SK-N-SH (cell line): ENCODE data around the gene DNAJB8. TPM values are rescaled to one million over a fixed set of nuclear protein-coding genes. Genes with fewer than 3 reads are reported as not detected.

Experiments
- CTCF ChIA-PET: fragments of 300-600, 350-600 bp; formaldehyde crosslinking; extraction: SDS; loops from one replicate; lab custom pipeline; 2021; lab: Yijun Ruan, JAX
- POLR2A ChIA-PET: fragments of 350-600 bp; sonication (Branson Sonifier 250); formaldehyde crosslinking; extraction: SDS; loops from one replicate; lab custom pipeline; 2020; ENCODE audit warnings: antibody characterized with exemption, inconsistent platforms; lab: Yijun Ruan, JAX
- DNase-seq: peaks from one replicate; pipeline ENCODE4 v3.0.0; 2012
- H2AFZ ChIP-seq: fragments of 200-600 bp; sonication (generic); 2 replicates; pipeline ENCODE4 v1.8.1; 2016; ENCODE audit warnings: antibody characterized with exemption, mild to moderate bottlenecking, low read depth
- H3F3A ChIP-seq: fragments of 200-600 bp; sonication (generic); replicated peaks from 2 replicates; pipeline ENCODE3; 2016; ENCODE audit warnings: antibody characterized with exemption, mild to moderate bottlenecking; ENCODE audit not compliant: insufficient read depth
- H3K27ac ChIP-seq, 2 experiments: fragments of 200-500 bp in 1 of 2; fragments of 200-600 bp in 1 of 2; sonication (Bioruptor generic) in 1 of 2; sonication (generic), shearing (Covaris generic) in 1 of 2; 2 replicates each; pipeline versions ENCODE4 v1.5.1 to v1.6.1; 2014 to 2016; ENCODE audit warnings: low read depth in 2 of 2, inconsistent platforms in 1 of 2, low read length in 1 of 2, mild to moderate bottlenecking in 1 of 2, mixed read lengths in 1 of 2
- H3K27me3 ChIP-seq: fragments of 200-600 bp; sonication (generic), shearing (Covaris generic); 2 replicates; pipeline ENCODE4 v1.6.1; 2016; ENCODE audit warnings: mixed run types; ENCODE audit not compliant: insufficient read depth
- H3K36me3 ChIP-seq, 2 experiments: fragments of 200-500 bp in 1 of 2; fragments of 200-600 bp in 1 of 2; sonication (Bioruptor generic) in 1 of 2; sonication (generic) in 1 of 2; replicated peaks in 1 of 2; 2 replicates each; pipeline versions ENCODE3 to v1.5.1; 2014 to 2016; ENCODE audit warnings: low read length in 1 of 2, mild to moderate bottlenecking in 1 of 2; ENCODE audit not compliant: insufficient read depth in 2 of 2, control insufficient read depth in 1 of 2
- H3K4me1 ChIP-seq, 2 experiments: fragments of 200-500 bp in 1 of 2; fragments of 200-600 bp in 1 of 2; sonication (Bioruptor generic) in 1 of 2; sonication (generic), shearing (Covaris generic) in 1 of 2; 2 replicates each; pipeline versions ENCODE4 v1.5.1 to v1.6.1; 2014 to 2016; ENCODE audit warnings: low read depth in 1 of 2, low read length in 1 of 2, mixed run types in 1 of 2; ENCODE audit not compliant: insufficient read depth in 2 of 2, control insufficient read depth in 1 of 2
- H3K4me2 ChIP-seq: fragments of 200-600 bp; sonication (generic), shearing (Covaris generic); 2 replicates; pipeline ENCODE4 v1.6.1; 2017; ENCODE audit warnings: mixed run types
- H3K4me3 ChIP-seq, 2 experiments: fragments of 200-500 bp in 1 of 2; fragments of 200-600 bp in 1 of 2; sonication (Bioruptor generic) in 1 of 2; sonication (generic), shearing (Covaris generic) in 1 of 2; 2 replicates each; pipeline versions ENCODE4 v1.5.1 to v1.8.1; 2014 to 2016; ENCODE audit warnings: low read depth in 2 of 2, inconsistent platforms in 1 of 2, low read length in 1 of 2, mild to moderate bottlenecking in 1 of 2, mixed read lengths in 1 of 2, moderate library complexity in 1 of 2
- H3K79me2 ChIP-seq: fragments of 200-600 bp; sonication (generic); 2 replicates; pipeline ENCODE4 v1.8.1; 2017; ENCODE audit warnings: mild to moderate bottlenecking; ENCODE audit not compliant: insufficient read depth
- H3K9ac ChIP-seq: fragments of 200-600 bp; sonication (generic); 2 replicates; pipeline ENCODE4 v1.6.1; 2017; ENCODE audit warnings: mixed run types
- H3K9me2 ChIP-seq: fragments of 200-600 bp; sonication (generic); 2 replicates; pipeline ENCODE4 v1.6.1; 2017; ENCODE audit warnings: mixed run types
- H3K9me3 ChIP-seq: fragments of 200-600 bp; sonication (generic); 2 replicates; pipeline ENCODE4 v1.6.1; 2017; ENCODE audit warnings: mixed run types, mild to moderate bottlenecking, moderate library complexity
- H4K20me1 ChIP-seq: fragments of 200-600 bp; sonication (generic); 2 replicates; pipeline ENCODE4 v1.6.1; 2017; ENCODE audit warnings: mild to moderate bottlenecking, mixed run types; ENCODE audit not compliant: insufficient read depth
- CHD2 ChIP-seq: fragments of 150-350 bp; IDR thresholded peaks from 2 replicates; pipeline ENCODE4 v1.6.1; 2018; ENCODE audit warnings: low read length; ENCODE audit not compliant: partially characterized antibody
- EP300 ChIP-seq, 2 experiments: IDR thresholded peaks; 2 replicates each; pipeline versions ENCODE4 v1.4.0 to v1.6.1; 2012; ENCODE audit warnings: borderline replicate concordance in 1 of 2, low read depth in 1 of 2, low read length in 1 of 2
- FOXM1 ChIP-seq: IDR thresholded peaks from 2 replicates; pipeline ENCODE4 v1.4.0; 2012; ENCODE audit warnings: low read depth, mild to moderate bottlenecking
- GABPA ChIP-seq: IDR thresholded peaks from 2 replicates; pipeline ENCODE4 v1.4.0; 2012; ENCODE audit warnings: low read depth, mild to moderate bottlenecking
- JUND ChIP-seq: IDR thresholded peaks from 2 replicates; pipeline ENCODE4 v1.4.0; 2012
- MEF2A ChIP-seq: IDR thresholded peaks from 2 replicates; pipeline ENCODE4 v1.4.0; 2012; ENCODE audit warnings: low read depth, borderline replicate concordance
- MXI1 ChIP-seq: IDR thresholded peaks from 2 replicates; pipeline ENCODE4 v1.6.1; 2012; ENCODE audit warnings: mild to moderate bottlenecking, low read depth, low read length, improper control_type of control experiment
- NFIC ChIP-seq: IDR thresholded peaks from 2 replicates; pipeline ENCODE4 v1.4.0; 2012; ENCODE audit warnings: borderline replicate concordance
- POLR2AphosphoS5 ChIP-seq: IDR thresholded peaks from 2 replicates; pipeline ENCODE4 v1.6.1; 2012; ENCODE audit warnings: low read depth, low read length
- RFX5 ChIP-seq: IDR thresholded peaks from 2 replicates; pipeline ENCODE4 v1.6.1; 2012; ENCODE audit warnings: mild to moderate bottlenecking, improper control_type of control experiment, low read length
- RXRA ChIP-seq: IDR thresholded peaks from 2 replicates; pipeline ENCODE4 v1.4.0; 2012; ENCODE audit warnings: low read depth, mild to moderate bottlenecking, borderline replicate concordance
- SMC3 ChIP-seq: IDR thresholded peaks from 2 replicates; pipeline ENCODE4 v1.6.1; 2012; ENCODE audit warnings: low read depth, low read length, improper control_type of control experiment
- TAF1 ChIP-seq: IDR thresholded peaks from 2 replicates; pipeline ENCODE4 v1.6.1; 2012; ENCODE audit warnings: low read depth, mild to moderate bottlenecking, low read length, moderate library complexity, borderline replicate concordance
- TCF12 ChIP-seq: IDR thresholded peaks from 2 replicates; pipeline ENCODE4 v1.4.0; 2012
- TEAD4 ChIP-seq: IDR thresholded peaks from 2 replicates; pipeline ENCODE4 v1.4.0; 2012; ENCODE audit warnings: mild to moderate bottlenecking, borderline replicate concordance; ENCODE audit not compliant: insufficient read depth
- YY1 ChIP-seq: IDR thresholded peaks from 2 replicates; pipeline ENCODE4 v1.4.0; 2012; ENCODE audit warnings: low read depth, mild to moderate bottlenecking
- WGBS: methylation state at CpG from one replicate; pipeline ENCODE4 v1.1.6; 2017; ENCODE audit warnings: low lambda C conversion rate; 5-methylcytosine and 5-hydroxymethylcytosine counted together
- polyA plus RNA-seq, 3 experiments: library from polyadenylated mRNA; depleted of rRNA; stranded (reverse); fragments of >200 nt; gene quantifications; 2 replicates each; pipeline ENCODE4 v1.2.3, GENCODE V29; 2012
- TF ChIP-seq, protein P1 (sequence below): IDR thresholded peaks from 2 replicates; pipeline ENCODE4 v1.6.1; 2012; ENCODE audit warnings: mild to moderate bottlenecking, low read depth, low read length, moderate library complexity
- TF ChIP-seq, protein P2 (sequence below): IDR thresholded peaks from 2 replicates; pipeline ENCODE4 v1.4.0; 2012; ENCODE audit warnings: low read depth, borderline replicate concordance
- TF ChIP-seq, protein P3 (sequence below): fragments of 200-600 bp; sonication (generic); IDR thresholded peaks from 2 replicates; pipeline ENCODE4 v1.6.1; 2017; ENCODE audit warnings: antibody characterized with exemption, mild to moderate bottlenecking, moderate library complexity

Gene DNAJB8
- polyA plus RNA-seq, 1 of the 3 experiments (the other 2 are of a cell fraction): not detected

DNA sequence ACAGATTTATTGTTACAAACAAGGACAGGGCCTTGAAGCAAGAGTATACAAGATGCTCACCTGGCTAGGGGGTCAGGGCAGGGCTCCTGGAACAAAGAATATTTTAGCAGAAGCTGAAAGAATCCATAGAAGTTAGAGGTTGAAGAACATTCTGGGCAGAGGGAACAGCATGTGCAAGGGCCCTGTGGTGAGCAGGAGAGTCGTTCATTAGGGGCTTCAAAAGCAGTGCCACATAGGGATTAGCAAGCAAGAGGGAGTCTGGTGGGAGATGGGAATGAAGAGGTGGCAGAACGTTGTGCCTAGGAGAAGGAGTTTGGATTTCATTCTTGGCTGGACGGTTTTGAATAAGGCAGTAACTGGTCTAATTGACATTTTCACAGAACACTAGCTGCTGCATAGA, 22.9 kb downstream of the DNAJB8 start (continued):
- TF ChIP-seq, protein P1, sequence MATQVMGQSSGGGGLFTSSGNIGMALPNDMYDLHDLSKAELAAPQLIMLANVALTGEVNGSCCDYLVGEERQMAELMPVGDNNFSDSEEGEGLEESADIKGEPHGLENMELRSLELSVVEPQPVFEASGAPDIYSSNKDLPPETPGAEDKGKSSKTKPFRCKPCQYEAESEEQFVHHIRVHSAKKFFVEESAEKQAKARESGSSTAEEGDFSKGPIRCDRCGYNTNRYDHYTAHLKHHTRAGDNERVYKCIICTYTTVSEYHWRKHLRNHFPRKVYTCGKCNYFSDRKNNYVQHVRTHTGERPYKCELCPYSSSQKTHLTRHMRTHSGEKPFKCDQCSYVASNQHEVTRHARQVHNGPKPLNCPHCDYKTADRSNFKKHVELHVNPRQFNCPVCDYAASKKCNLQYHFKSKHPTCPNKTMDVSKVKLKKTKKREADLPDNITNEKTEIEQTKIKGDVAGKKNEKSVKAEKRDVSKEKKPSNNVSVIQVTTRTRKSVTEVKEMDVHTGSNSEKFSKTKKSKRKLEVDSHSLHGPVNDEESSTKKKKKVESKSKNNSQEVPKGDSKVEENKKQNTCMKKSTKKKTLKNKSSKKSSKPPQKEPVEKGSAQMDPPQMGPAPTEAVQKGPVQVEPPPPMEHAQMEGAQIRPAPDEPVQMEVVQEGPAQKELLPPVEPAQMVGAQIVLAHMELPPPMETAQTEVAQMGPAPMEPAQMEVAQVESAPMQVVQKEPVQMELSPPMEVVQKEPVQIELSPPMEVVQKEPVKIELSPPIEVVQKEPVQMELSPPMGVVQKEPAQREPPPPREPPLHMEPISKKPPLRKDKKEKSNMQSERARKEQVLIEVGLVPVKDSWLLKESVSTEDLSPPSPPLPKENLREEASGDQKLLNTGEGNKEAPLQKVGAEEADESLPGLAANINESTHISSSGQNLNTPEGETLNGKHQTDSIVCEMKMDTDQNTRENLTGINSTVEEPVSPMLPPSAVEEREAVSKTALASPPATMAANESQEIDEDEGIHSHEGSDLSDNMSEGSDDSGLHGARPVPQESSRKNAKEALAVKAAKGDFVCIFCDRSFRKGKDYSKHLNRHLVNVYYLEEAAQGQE: no peak
- TF ChIP-seq JUND: no peak
- no peak for TF ChIP-seq CHD2
- TF ChIP-seq YY1: no peak
- no peak for TF ChIP-seq RFX5
- TF ChIP-seq TEAD4: no peak
- TF ChIP-seq, all 33 proteins: peak for 0

GRCh38 chr3:128442949-128443348, 23.7 kb downstream of the DNAJB8 start:
- Histone ChIP-seq H3K9ac (no peak overlapping the region), H3K9me3 (no peaks in the 10 kb centered on the region), H3K27me3 (no peaks in the 10 kb centered on the region), H3F3A (no peaks in the 10 kb centered on the region), H3K36me3 (no peaks in the 10 kb centered on the region), H2AFZ (no peak overlapping the region), H3K4me2 (no peak overlapping the region), H3K79me2 (no peaks in the 10 kb centered on the region), H3K27ac (no peak overlapping the region), H3K4me3 (no peak overlapping the region), H3K4me1 (peaks cover 0 to 8% of the 10 kb centered on the region in 2 experiments; a peak in 1 of 4 replicates), H3K9me2 (no peaks in the 10 kb centered on the region), H4K20me1 (no peaks in the 10 kb centered on the region)
- POLR2A ChIA-PET: interaction anchor here (0.5 to 2.1 kb wide), 2 partner anchors 9 to 33 kb away, joined by 3 to 8 read pairs; no protein-coding TSS in a partner anchor
- no peak for TF ChIP-seq FOXM1
- no peak for TF ChIP-seq POLR2AphosphoS5
- no peak for TF ChIP-seq TEAD4
- no peak for TF ChIP-seq SMC3
- no peak for TF ChIP-seq TCF12
- TF ChIP-seq RXRA: no peak
- TF ChIP-seq, protein P2, sequence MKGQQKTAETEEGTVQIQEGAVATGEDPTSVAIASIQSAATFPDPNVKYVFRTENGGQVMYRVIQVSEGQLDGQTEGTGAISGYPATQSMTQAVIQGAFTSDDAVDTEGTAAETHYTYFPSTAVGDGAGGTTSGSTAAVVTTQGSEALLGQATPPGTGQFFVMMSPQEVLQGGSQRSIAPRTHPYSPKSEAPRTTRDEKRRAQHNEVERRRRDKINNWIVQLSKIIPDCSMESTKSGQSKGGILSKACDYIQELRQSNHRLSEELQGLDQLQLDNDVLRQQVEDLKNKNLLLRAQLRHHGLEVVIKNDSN: no peak
- no peak for TF ChIP-seq NFIC
- no peak for TF ChIP-seq GABPA
- no peak for TF ChIP-seq MEF2A
- TF ChIP-seq TAF1: no peak
- TF ChIP-seq CHD2: no peak
- TF ChIP-seq, protein P3, sequence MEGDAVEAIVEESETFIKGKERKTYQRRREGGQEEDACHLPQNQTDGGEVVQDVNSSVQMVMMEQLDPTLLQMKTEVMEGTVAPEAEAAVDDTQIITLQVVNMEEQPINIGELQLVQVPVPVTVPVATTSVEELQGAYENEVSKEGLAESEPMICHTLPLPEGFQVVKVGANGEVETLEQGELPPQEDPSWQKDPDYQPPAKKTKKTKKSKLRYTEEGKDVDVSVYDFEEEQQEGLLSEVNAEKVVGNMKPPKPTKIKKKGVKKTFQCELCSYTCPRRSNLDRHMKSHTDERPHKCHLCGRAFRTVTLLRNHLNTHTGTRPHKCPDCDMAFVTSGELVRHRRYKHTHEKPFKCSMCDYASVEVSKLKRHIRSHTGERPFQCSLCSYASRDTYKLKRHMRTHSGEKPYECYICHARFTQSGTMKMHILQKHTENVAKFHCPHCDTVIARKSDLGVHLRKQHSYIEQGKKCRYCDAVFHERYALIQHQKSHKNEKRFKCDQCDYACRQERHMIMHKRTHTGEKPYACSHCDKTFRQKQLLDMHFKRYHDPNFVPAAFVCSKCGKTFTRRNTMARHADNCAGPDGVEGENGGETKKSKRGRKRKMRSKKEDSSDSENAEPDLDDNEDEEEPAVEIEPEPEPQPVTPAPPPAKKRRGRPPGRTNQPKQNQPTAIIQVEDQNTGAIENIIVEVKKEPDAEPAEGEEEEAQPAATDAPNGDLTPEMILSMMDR: no peak
- TF ChIP-seq EP300 (IDR thresholded peaks at IDR 0.05; ENCODE audit: borderline replicate concordance in 1 of 2, low read depth in 1 of 2, low read length in 1 of 2): no peak
- no peak for TF ChIP-seq MXI1
- no peak for DNase-seq
- CTCF ChIA-PET: interaction anchor here (1.6 to 3.8 kb wide), 2 partner anchors 16 to 166 kb away, joined by 4 to 12 read pairs; no protein-coding TSS in a partner anchor
- 67% methylated on average over 6 of the region's 6 CpGs for WGBS
